ENCODE results near the gene LAIR2.

The LAIR2 gene

GRCh38 chr19:54502518-54503048 is at the start of gene LAIR2:
Gene LAIR2 (plus strand): TSS chr19:54502831. CDS start chr19:54502919, 88 bp downstream.
- DNase-seq = no peak

- no peak for DNase-seq
Observed at GRCh38 chr19:54453921-54454780, 48.5 kb upstream of the LAIR2 start.

GRCh38 chr19:54454781-54455675 is 47.6 kb upstream of the LAIR2 start:
- DNase-seq = no peak

- no peak for DNase-seq
Observed at GRCh38 chr19:54455786-54456422, 46.7 kb upstream of the LAIR2 start.

GRCh38 chr19:54456423-54457373 is 45.9 kb upstream of the LAIR2 start:
- no peak for DNase-seq

- no peak for DNase-seq
Observed at GRCh38 chr19:54457773-54458647, 44.6 kb upstream of the LAIR2 start.

GRCh38 chr19:54458648-54459281 is 43.9 kb upstream of the LAIR2 start:
- DNase-seq = no peak

GRCh38 chr19:54459282-54460229 is 43.1 kb upstream of the LAIR2 start:
- no peak for DNase-seq

- DNase-seq = no peak
Observed at GRCh38 chr19:54460230-54461005, 42.2 kb upstream of the LAIR2 start.

- DNase-seq = no peak
Observed at GRCh38 chr19:54461210-54461609, 41.4 kb upstream of the LAIR2 start.

GRCh38 chr19:54461613-54462012 is 41.0 kb upstream of the LAIR2 start:
- no peak for DNase-seq

- DNase-seq = no peak
Observed at GRCh38 chr19:54462047-54462654, 40.5 kb upstream of the LAIR2 start.

GRCh38 chr19:54462655-54463530 is 39.7 kb upstream of the LAIR2 start:
- DNase-seq = no peak

- DNase-seq = peak; percentile 98
Observed at GRCh38 chr19:54463531-54464043, 39.0 kb upstream of the LAIR2 start, which contains the start of gene LENG9. Gene LENG9 (minus strand): TSS chr19:54463778. CDS start chr19:54463526, 252 bp downstream.

GRCh38 chr19:54464044-54464629 is 38.5 kb upstream of the LAIR2 start:
- peak; percentile 98 for DNase-seq
